ENCODE data around the gene AP2A1. TPM values are rescaled to one million over a fixed set of nuclear protein-coding genes. Genes with fewer than 3 reads are reported as not detected.

The AP2A1 gene
- total RNA-seq, 4 donors from 2014 or later, result 69.9 to 103 (median 76.1) TPM

DNA sequence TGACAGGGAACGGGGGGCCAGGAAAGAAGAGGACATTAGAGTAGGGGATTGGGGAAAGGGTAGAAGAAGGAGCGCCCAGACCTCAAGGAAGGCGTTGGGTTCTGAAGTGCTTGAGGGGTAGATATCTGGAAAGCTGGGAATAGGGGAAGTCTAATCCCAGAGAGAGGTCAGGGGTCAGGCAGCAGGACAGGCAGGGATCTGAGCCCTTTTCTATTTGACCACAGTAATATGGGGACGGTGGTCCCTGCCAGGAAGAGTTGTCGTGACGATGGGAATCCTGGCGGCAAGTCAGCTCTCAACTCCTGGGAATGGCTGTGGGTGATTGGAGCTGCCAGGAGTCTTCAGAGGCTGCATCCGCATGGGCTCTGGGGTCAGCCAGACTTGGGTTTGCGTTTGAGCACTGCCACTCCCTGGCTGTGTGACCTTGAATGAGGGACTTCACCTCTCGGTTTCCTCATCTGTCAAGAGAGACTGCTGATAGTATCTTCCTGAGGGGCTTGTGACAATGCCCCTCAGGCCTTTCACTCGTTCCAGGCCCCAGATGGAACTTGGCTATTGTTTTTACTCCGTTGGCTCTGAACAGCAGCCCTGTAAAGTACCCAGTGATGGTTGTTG is 1.3 kb downstream of the AP2A1 start:
- Histone ChIP-seq H3K27me3 (no peaks in the 10 kb centered on the region), H3K36me3 (peaks cover 0 to 7% of the 10 kb centered on the region in 2 donors), H3K4me3 (peak overlapping the region; percentile 72 to 90), H3K9me3 (no peaks in the 10 kb centered on the region), H3K27ac (peak overlapping the region in 3 of 4 donors; percentile 86 to 91 (median 91)), H3K4me1 (peaks cover 3 to 50% (median 21%) of the 10 kb centered on the region in 3 donors)
- TF ChIP-seq EP300 (IDR thresholded peaks at IDR 0.05) (no peak), POLR2AphosphoS5 (IDR thresholded peaks at IDR 0.05) (no peak)
- TF ChIP-seq, protein P1, sequence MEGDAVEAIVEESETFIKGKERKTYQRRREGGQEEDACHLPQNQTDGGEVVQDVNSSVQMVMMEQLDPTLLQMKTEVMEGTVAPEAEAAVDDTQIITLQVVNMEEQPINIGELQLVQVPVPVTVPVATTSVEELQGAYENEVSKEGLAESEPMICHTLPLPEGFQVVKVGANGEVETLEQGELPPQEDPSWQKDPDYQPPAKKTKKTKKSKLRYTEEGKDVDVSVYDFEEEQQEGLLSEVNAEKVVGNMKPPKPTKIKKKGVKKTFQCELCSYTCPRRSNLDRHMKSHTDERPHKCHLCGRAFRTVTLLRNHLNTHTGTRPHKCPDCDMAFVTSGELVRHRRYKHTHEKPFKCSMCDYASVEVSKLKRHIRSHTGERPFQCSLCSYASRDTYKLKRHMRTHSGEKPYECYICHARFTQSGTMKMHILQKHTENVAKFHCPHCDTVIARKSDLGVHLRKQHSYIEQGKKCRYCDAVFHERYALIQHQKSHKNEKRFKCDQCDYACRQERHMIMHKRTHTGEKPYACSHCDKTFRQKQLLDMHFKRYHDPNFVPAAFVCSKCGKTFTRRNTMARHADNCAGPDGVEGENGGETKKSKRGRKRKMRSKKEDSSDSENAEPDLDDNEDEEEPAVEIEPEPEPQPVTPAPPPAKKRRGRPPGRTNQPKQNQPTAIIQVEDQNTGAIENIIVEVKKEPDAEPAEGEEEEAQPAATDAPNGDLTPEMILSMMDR (IDR thresholded peaks at IDR 0.05), result no peak
- ATAC-seq, result no peak
- 32 to 50% methylated on average over 4 to 11 of the region's 12 CpGs for WGBS, 2 donors (ENCODE audit: low coverage in 1 of 2)

DNA sequence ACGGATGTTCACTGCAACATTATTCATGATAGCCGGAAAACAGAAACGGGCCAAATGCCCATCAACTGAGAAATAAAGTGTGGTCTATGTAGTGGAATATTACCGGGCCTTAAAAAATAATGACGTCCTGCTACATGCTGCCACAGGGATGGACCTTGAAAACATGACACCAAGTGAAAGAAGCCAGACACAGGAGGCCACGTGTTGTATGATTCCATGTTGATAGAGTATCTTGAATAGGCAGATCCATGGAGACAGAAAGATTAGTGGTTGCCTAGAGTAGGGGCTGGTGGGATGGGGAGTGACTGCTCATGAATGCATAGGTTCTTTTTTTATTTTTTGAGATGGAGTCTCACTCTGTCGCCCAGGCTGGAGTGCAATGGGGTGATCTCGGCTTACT is 3.7 kb downstream of the AP2A1 start:
- H3K27me3 ChIP-seq, result no peaks in the 10 kb centered on the region
- H3K4me3 ChIP-seq, result no peak overlapping the region
- WGBS, 2 donors (ENCODE audit: low coverage in 1 of 2), result 73 to 79% methylated on average over 5 to 8 of the region's 8 CpGs
- H3K36me3 ChIP-seq, result peaks cover 0 to 13% of the 10 kb centered on the region in 2 donors
- no peak overlapping the region for H3K27ac ChIP-seq
- TF ChIP-seq POLR2A (IDR thresholded peaks at IDR 0.05) (no peak), EP300 (IDR thresholded peaks at IDR 0.05) (no peak), POLR2AphosphoS5 (IDR thresholded peaks at IDR 0.05) (no peak)
- TF ChIP-seq, protein P1 (IDR thresholded peaks at IDR 0.05), result no peak
- H3K4me1 ChIP-seq, result peaks cover 3 to 56% (median 20%) of the 10 kb centered on the region in 3 donors
- no peak for ATAC-seq
- H3K9me3 ChIP-seq, result no peaks in the 10 kb centered on the region

DNA sequence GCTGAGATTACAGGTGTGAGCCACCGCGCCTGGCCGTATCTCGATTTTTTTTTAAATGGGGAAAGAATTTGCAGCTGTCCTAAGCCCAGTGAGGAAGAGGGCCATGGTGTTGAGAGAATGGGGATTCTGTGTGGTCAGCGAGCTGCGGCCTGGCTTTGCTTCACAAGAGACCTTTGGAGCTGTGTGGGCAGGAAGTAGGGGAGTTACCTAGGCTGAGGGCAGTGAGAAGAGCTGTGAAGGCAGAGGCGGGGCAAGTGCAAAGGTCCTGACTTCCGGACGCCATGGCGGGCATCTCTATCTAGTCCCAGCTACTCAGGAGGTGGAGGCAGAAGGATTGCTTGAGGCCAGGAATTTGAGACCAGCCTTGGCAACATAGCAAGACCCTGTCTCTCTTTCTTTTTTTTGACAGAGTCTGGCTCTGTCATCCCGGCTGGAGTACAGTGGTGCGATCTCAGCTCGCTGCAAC is 4.9 kb downstream of the AP2A1 start:
- no peak for ATAC-seq

DNA sequence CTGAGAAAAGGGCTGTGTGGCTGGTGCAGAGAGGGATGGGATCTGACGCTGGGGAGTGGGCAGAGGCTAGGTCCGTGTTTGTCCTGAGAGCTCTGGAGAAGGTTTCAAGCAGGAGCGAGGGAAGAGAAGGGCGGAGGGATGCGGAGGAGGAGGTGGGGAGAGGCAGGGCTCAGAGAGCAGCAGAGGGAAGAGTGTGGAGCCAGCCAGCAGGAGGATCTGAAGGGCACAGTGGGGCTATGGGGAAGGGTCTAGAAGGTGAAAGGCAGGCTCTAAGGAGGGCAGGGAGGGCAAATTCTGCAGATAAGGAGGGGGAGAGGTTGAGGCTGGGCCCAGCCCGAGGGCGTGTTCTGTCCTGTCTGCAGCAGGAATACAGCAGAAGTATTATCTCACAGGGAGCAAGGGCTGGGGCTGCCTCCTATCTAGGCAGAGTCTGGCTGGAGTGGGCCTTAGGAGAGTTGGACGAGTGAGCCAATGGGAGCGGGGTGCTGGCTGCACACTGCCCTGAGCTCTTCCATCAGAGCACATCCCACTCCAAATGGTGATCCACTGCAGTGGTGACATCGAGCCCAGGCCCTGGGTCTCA is 6.1 kb downstream of the AP2A1 start:
- H3K27ac ChIP-seq, result no peak overlapping the region
- TF ChIP-seq POLR2AphosphoS5 (IDR thresholded peaks at IDR 0.05) (no peak), POLR2A (IDR thresholded peaks at IDR 0.05) (no peak), EP300 (IDR thresholded peaks at IDR 0.05) (no peak)
- TF ChIP-seq, protein P1 (IDR thresholded peaks at IDR 0.05), result no peak
- H3K4me3 ChIP-seq, result no peak overlapping the region
- no peaks in the 10 kb centered on the region for H3K9me3 ChIP-seq
- H3K36me3 ChIP-seq, result peaks cover 0 to 28% of the 10 kb centered on the region in 2 donors
- peaks cover 3 to 49% (median 15%) of the 10 kb centered on the region in 3 donors for H3K4me1 ChIP-seq
- H3K27me3 ChIP-seq, result no peaks in the 10 kb centered on the region
- WGBS, 2 donors (ENCODE audit: low coverage in 1 of 2), result 75 to 96% methylated on average over 4 to 5 of the region's 10 CpGs
- ATAC-seq, result no peak

More for the DNA sequence above, 4.9 kb downstream of the AP2A1 start:
- Histone ChIP-seq H3K4me3 (no peak overlapping the region), H3K27me3 (no peaks in the 10 kb centered on the region), H3K27ac (no peak overlapping the region), H3K4me1 (peaks cover 3 to 56% (median 19%) of the 10 kb centered on the region in 3 donors), H3K36me3 (peaks cover 0 to 24% of the 10 kb centered on the region in 2 donors), H3K9me3 (no peaks in the 10 kb centered on the region)
- TF ChIP-seq POLR2A (IDR thresholded peaks at IDR 0.05) (no peak), POLR2AphosphoS5 (IDR thresholded peaks at IDR 0.05) (no peak), EP300 (IDR thresholded peaks at IDR 0.05) (no peak)
- TF ChIP-seq, protein P1 (IDR thresholded peaks at IDR 0.05), result no peak
- WGBS, 2 donors (ENCODE audit: low coverage in 1 of 2), result 90 to 91% methylated on average over 8 to 13 of the region's 13 CpGs

Measured in gastroesophageal sphincter (tissue), 4 donors.